Measurements from ENCODE around the gene OR7C1.
"Not testable (repeated sequence)": the region's sequence is repeated elsewhere in the genome, so short reads cannot be mapped to it uniquely, and the experiment has no call there.

Gene OR7C1

DNA sequence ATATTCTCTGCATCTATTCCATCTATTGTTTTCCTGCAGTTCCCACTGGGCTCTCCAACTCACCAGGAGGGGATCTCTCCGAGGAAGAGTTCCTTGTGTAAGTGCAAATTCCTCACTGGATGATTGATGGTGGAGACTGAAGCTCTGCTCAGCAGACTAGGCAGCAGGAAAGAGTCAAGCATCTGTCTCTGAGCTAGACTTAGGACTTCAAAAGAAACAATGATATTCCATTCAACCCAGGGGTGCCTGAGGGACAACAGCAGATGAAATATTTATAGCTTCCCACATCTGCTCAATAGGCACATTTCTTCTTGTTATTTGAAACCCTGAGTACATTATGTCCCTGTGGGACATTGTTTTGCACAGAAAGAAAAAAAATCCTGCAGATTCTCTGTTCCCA, at the start of gene OR7C1, which contains the start of gene OR7A5:
TSS of gene OR7C1 (minus strand) at position 175 of the 400 bp plus-strand sequence. CDS start 35,049 bp downstream, outside the sequence.
TSS of gene OR7A5 (minus strand) at position 175 of the 400 bp plus-strand sequence. CDS start 6,944 bp downstream, outside the sequence.
- DNase-seq = no peak

- no peak for DNase-seq
These were observed 36.7 kb upstream of the OR7C1 start for GRCh38 chr19:14871619-14872230.

GRCh38 chr19:14868497-14868896, 33.5 kb upstream of the OR7C1 start:
- DNase-seq = no peak

DNA sequence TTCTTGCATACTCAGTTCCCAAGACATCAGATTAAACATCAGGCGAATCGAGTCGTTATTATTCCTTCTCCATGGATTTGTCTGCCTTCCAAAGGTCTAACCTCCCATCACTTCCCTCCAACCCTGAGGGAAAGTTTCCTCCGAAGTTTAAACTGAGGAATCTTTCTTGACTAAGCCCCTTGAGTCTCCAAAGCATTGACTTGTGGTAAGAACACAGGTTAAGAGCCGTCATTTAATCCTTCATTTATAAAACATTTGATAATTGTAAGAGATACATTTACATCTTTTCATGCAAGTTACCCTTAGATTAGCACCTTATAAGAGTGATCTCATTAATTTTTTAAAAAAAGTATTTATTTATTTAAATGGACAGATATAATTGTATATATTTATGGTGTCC, 13.8 kb upstream of the OR7C1 start, which contains the start of gene OR7A10:
TSS of gene OR7A10 (minus strand) at position 101 of the 400 bp plus-strand sequence. CDS start 7,045 bp downstream, outside the sequence.
- DNase-seq = no peak

DNA sequence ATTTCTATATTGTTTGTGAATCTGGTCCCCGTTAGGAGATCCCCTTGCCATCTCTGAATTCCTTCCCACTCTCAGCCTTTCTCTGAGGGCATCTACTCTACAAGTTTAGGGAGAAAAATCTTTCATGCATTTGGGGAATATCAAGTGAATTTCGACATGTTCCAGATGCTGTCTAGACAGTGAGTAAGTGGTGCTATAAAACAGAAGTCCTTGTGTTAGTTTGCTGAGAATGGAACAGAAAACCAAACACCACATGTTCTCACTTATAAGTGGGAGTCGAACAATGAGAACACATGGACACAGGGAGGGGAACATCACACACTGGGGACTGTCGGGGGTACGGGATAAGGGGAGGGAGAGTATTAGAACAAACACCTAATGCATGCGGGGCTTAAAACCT, 8.6 kb upstream of the OR7C1 start:
- no peak for DNase-seq

DNA sequence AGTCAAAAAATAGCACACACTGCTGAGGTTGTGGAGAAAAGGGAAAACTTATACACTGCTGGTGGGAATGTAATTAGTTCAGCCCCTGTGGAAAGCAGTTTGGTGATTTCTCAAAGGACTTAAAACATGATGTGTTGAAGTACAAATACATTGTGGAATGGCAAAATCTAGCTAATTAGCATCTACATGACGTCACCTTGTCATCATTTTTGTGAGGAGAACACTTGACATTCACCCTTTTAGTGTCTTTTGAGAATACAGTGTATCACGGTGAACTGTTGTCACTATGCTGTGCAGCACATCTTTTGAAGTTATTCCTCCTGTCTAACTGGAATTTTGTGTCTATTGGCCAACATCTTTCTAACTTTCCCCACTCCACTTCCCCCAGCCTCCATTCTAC, 8.2 kb upstream of the OR7C1 start:
- DNase-seq = no peak

DNA sequence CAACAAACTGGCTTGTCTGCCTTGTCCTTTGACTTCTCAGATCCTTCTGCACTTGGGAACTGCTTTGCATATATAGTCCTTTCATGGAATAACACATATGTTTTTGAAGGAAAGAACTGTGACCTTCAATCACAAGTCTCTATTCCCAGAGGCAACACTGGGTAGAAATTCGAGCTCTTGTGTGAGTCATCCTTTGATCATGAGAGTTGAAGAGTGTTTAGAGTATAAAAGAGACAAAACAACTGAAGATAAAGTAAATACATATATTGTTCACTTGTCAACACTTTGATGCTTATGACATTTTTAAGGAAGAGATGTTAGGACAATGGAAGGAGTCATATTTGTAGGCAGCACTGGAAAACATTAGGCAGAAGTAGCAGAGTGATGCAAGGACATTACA, 5.2 kb upstream of the OR7C1 start:
- DNase-seq = no peak

DNA sequence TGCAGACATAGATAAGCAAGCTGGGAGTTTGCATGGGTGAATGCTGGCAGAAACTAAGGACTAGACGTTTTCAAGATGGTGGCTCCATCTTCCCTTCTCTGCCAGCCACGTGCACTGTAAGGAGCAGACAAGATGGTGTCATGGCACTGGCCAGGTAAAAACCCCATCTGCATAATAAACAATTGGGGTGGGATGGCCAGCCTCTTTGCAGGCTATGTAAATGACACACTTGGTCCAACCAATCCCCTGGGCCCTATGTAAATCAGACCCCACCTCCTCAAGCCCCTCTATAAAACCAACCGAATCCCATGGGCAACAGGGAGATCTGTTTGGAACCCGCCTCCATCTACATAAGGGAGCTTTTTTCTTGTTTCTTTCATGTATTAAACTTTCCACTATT, 2.4 kb upstream of the OR7C1 start:
- DNase-seq = no peak

DNA sequence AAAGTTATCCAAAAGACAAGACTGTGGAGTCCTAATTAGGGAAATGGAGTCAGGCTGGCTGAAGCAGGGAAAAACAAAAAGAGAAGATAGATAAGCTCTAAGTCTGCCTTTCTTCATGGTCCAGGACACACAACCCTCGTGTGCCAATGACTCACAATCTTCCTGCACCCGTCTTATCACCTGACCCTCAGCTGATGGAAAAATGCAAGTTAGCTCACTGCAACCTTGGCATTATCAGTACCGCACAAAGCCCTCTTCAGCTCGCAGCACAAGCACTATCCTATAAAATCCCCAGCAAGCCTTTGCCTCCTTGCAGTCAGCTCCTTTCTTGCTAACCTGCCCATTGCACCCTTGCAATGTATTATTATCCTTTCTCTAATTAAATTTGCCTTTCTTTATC, 4.3 kb downstream of the OR7C1 start:
- no peak for DNase-seq

DNA sequence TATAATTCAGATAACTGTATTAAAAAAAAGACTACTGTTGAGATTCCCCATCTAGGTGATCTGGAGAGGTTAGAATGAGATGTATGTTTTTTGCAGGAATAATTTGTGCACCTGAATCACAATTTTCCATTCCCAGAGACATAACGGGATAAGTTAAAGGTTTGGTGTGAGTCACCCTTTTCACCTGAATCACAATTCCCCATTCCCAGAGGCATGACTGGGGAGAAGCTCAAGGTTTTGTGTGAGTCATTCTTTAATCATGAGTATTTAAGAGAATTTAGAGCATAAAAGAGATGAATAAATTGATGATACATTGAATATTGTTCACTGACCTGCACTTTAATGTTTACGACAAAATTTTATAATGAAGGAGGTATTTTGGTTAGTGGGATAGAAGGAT, 9.0 kb downstream of the OR7C1 start:
- DNase-seq = no peak

- no peak for DNase-seq
These were observed 13.0 kb downstream of the OR7C1 start for GRCh38 chr19:14821937-14822336.

GRCh38 chr19:14818588-14818987, 16.4 kb downstream of the OR7C1 start:
- no peak for DNase-seq

DNA sequence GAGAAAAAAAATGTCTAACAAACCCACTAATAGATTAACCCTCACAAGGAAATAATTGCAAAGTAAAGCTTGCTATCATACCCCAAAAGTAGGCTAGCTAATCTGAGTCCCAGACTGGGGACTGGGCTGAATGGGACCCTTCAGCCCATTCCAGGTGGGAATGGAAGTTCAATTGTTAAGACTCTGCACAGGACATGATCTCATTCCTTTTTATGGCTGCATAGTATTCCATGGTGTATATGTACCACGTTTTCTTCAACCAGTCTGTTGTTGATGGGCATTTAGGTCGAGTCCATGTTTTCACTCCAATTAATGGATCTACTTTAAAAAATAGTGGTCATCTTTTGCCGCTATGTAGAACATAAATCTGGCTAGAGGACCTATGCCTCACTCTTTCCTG, 17.9 kb downstream of the OR7C1 start:
- no peak for DNase-seq

- DNase-seq = no peak
These were observed 19.9 kb downstream of the OR7C1 start for GRCh38 chr19:14814982-14815652.

GRCh38 chr19:14809272-14810057, 25.5 kb downstream of the OR7C1 start:
- no peak for DNase-seq

- DNase-seq = no peak
These were observed 30.2 kb downstream of the OR7C1 start for GRCh38 chr19:14804765-14805164.

GRCh38 chr19:14798760-14799159, 36.2 kb downstream of the OR7C1 start:
- DNase-seq = no peak

GRCh38 chr19:14796021-14796420, 39.0 kb downstream of the OR7C1 start:
- no peak for DNase-seq

DNA sequence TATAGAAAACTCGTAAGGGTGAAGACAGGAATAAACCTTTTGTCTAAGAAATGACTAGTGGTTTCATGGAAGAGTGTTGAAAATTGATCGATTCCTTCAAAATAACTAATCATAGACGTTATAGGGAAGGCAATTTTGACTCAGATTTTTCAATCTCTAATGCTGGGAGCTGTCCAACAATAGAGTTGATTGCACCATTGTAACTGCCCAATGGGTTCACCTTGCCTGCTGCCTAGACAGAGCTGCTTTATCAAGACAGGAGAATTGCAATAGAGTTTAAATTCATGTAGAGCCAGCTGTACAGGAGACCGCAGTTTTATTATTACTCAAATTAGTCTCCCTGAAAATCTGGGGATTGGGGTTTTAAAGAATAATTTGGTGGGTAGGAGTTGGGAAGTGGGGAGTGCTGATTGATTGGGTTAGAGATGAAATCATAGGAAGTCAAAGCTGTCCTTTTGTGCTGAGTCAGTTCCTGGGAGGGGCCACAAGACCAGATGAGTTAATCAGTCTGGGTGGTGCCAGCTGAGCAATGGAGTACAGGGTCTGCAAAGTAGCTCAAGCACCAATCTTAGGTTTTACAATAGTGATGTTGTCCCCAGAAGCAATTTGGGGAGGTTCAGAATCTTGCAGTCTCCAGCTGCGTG, 39.8 kb downstream of the OR7C1 start:
- DNase-seq = no peak

- DNase-seq = not testable (repeated sequence)
These were observed 42.7 kb downstream of the OR7C1 start for GRCh38 chr19:14792250-14792649.

- DNase-seq = no peak
These were observed 48.5 kb downstream of the OR7C1 start for GRCh38 chr19:14786421-14786851.

GRCh38 chr19:14785102-14785793, 49.7 kb downstream of the OR7C1 start:
- not testable (repeated sequence) for DNase-seq

DNA sequence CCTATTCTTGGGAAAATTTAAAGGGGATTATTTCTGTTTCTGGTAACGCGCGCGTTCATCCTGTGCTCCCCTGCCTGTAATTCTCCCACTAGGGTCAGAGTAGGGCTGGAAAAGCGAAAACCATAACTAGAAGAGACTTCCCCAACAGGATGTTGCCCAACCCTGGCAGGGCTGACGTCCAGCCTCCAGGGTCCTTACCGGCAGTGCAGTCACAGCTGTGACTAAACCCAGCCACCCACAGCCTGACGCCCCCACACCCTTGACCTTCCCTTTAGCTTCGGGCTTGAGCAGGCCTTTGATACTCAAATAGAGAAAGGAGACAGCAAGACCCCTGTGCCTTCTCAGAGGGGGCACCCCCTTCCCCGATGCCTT, 50.3 kb downstream of the OR7C1 start:
- peak; percentile 63 for DNase-seq

Measured in NK-92 treated with Interleukin-12 subunit alpha and Interleukin-12 subunit beta, amount 100 ng/mL, for 24 hours (cell line).